A549 (cell line): ENCODE data around the gene ARSJ. TPM values are rescaled to one million over a fixed set of nuclear protein-coding genes. Genes with fewer than 3 reads are reported as not detected.
"Not testable (repeated sequence)": the region's sequence is repeated elsewhere in the genome, so short reads cannot be mapped to it uniquely, and the experiment has no call there.

Source experiments
- ATAC-seq, 2 experiments: fragments of 200-7000 bp in 1 of 2; fragments of >200 bp in 1 of 2; cut with Nextera tagmentation in 1 of 2; cut with Tn5 transposase in 1 of 2; 3 replicates each; pipeline versions ENCODE4 v1.8.0 to v1.9.1; 2018 to 2020; ENCODE audit warnings: mild to moderate bottlenecking in 1 of 2, moderate library complexity in 1 of 2
- CTCF ChIA-PET: fragments of 300-600 bp; sonication (Branson Sonifier 250); formaldehyde crosslinking; extraction: SDS; loops from one replicate; lab custom pipeline; 2021; ENCODE audit warnings: antibody characterized with exemption, inconsistent platforms; lab: Yijun Ruan, JAX
- POLR2A ChIA-PET: fragments of 350-600 bp; formaldehyde crosslinking; extraction: SDS; loops from one replicate; lab custom pipeline; 2021; ENCODE audit warnings: antibody characterized with exemption, inconsistent platforms; lab: Yijun Ruan, JAX
- DNase-seq, 2 experiments: peaks; one replicate each; pipeline versions ENCODE4 v3.0.0 to v3.0.0-alpha.2; 2011 to 2016; ENCODE audit warnings: low read depth in 1 of 2, low spot score in 1 of 2
- FAIRE-seq: peaks from 2 replicates; lab custom pipeline; 2011; peaks lifted over from hg19 to GRCh38; lab: Jason Lieb, UNC
- H3K27ac ChIP-seq, 2 experiments: fragments of >200 bp; sonication (Bioruptor Twin); formaldehyde crosslinking; 3 replicates each; pipeline ENCODE4 v1.5.1; 2016 to 2017
- H3K4me1 ChIP-seq: fragments of >200 bp; sonication (Bioruptor Twin); formaldehyde crosslinking; 3 replicates; pipeline ENCODE4 v1.6.1; 2016
- H3K4me2 ChIP-seq: fragments of >200 bp; sonication (Bioruptor Twin); formaldehyde crosslinking; 3 replicates; pipeline ENCODE4 v1.6.1; 2016
- H3K4me3 ChIP-seq: fragments of >200 bp; sonication (Bioruptor Twin); formaldehyde crosslinking; 3 replicates; pipeline ENCODE4 v1.5.1; 2016
- H3K9me3 ChIP-seq: fragments of >200 bp; sonication (Bioruptor Twin); formaldehyde crosslinking; 3 replicates; pipeline ENCODE4 v1.6.1; 2016
- CEBPB ChIP-seq, 2 experiments: fragments of >200 bp in 1 of 2; sonication (Bioruptor Twin) in 1 of 2; formaldehyde crosslinking in 1 of 2; IDR thresholded peaks; 2 replicates each; pipeline ENCODE4 v1.6.1; 2012 to 2016
- EHMT2 ChIP-seq: fragments of 200-600 bp; sonication (generic); IDR thresholded peaks from 2 replicates; pipeline ENCODE4 v1.6.1; 2016; ENCODE audit warnings: antibody characterized with exemption, low read depth, mild to moderate bottlenecking, moderate library complexity
- FOSB ChIP-seq: fragments of 250-450 bp; sonication (Bioruptor Pico); IDR thresholded peaks from 2 replicates; pipeline ENCODE4 v1.5.0; 2020; ENCODE audit warnings: mild to moderate bottlenecking, moderate library complexity
- FOSL2 ChIP-seq, 2 experiments: fragments of 450-650 bp in 1 of 2; fragments of >200 bp in 1 of 2; sonication (Bioruptor Twin) in 1 of 2; formaldehyde crosslinking; IDR thresholded peaks; 2 replicates each; pipeline versions ENCODE4 v1.5.0 to v1.6.1; 2016 to 2020; ENCODE audit warnings: mild to moderate bottlenecking in 1 of 2, moderate library complexity in 1 of 2
- HEYL ChIP-seq: fragments of 250-450 bp; sonication (Bioruptor Pico); IDR thresholded peaks from 2 replicates; pipeline ENCODE4 v1.8.0; 2021; ENCODE audit warnings: mild to moderate bottlenecking, moderate library complexity
- HOXA7 ChIP-seq: fragments of 250-450 bp; sonication (Bioruptor Pico); IDR thresholded peaks from 2 replicates; pipeline ENCODE4 v1.5.0; 2020; ENCODE audit warnings: mild to moderate bottlenecking, moderate library complexity
- KDM1A ChIP-seq: fragments of 200-600 bp; sonication (generic); IDR thresholded peaks from 2 replicates; pipeline ENCODE4 v1.6.1; 2016; ENCODE audit warnings: low read depth, mild to moderate bottlenecking
- POLR2AphosphoS2 ChIP-seq: conservative IDR thresholded peaks from 2 replicates; pipeline ENCODE4 v1.6.1; 2012; ENCODE audit warnings: low read length, improper control_type of control experiment, inconsistent platforms
- RARB ChIP-seq: fragments of 250-450 bp; sonication (Bioruptor Pico); IDR thresholded peaks from 2 replicates; pipeline ENCODE4 v1.8.0; 2021; ENCODE audit warnings: mild to moderate bottlenecking, moderate library complexity
- RNF2 ChIP-seq: fragments of 200-600 bp; sonication (generic); IDR thresholded peaks from 2 replicates; pipeline ENCODE4 v1.6.1; 2016; ENCODE audit warnings: low read depth, mild to moderate bottlenecking, antibody characterized with exemption, moderate library complexity, borderline replicate concordance
- SMC3 ChIP-seq: fragments of >200 bp; sonication (Bioruptor Twin); formaldehyde crosslinking; IDR thresholded peaks from 3 replicates; pipeline ENCODE4 v1.6.1; 2018; ENCODE audit warnings: inconsistent platforms
- TP53 ChIP-seq: fragments of 250-450 bp; sonication (Bioruptor Pico); IDR thresholded peaks from 2 replicates; pipeline ENCODE4 v1.5.0; 2021; ENCODE audit warnings: mild to moderate bottlenecking, moderate library complexity
- ZFP36 ChIP-seq: fragments of 450-650 bp; IDR thresholded peaks from 2 replicates; pipeline ENCODE4 v1.6.1; 2014; ENCODE audit warnings: borderline replicate concordance; ENCODE audit not compliant: partially characterized antibody
- ZSCAN20 ChIP-seq: fragments of 250-450 bp; sonication (Bioruptor Pico); IDR thresholded peaks from 2 replicates; pipeline ENCODE4 v1.8.0; 2022; ENCODE audit warnings: mild to moderate bottlenecking, moderate library complexity
- WGBS: methylation state at CpG from one replicate; pipeline ENCODE4 v1.1.6; 2017; ENCODE audit errors: missing lambda C conversion rate; 5-methylcytosine and 5-hydroxymethylcytosine counted together
- polyA plus RNA-seq, 4 experiments: library from polyadenylated mRNA; depleted of rRNA in 3 of 4; stranded (reverse); fragments of >200 nt; fragmentation: RNase III in 1 of 4; extraction: RNeasy Plus Mini Kit Qiagen cat#74134 plus additional on column Dnase treatment in 1 of 4; gene quantifications; 2 replicates in 3 of 4; 3 replicates in 1 of 4; pipeline ENCODE4 v1.2.3, GENCODE V29; 2011 to 2017
- TF ChIP-seq, protein P1 (sequence below): fragments of >200 bp; sonication (Bioruptor Twin); formaldehyde crosslinking; IDR thresholded peaks from 3 replicates; pipeline ENCODE4 v1.6.1; 2016
- TF ChIP-seq, protein P2 (sequence below): fragments of >200 bp; sonication (Bioruptor Twin); formaldehyde crosslinking; IDR thresholded peaks from 2 replicates; pipeline ENCODE4 v1.6.1; 2016
- TF ChIP-seq, protein P3 (sequence below): fragments of 250-450 bp; sonication (Bioruptor Pico); IDR thresholded peaks from 2 replicates; pipeline ENCODE4 v1.5.0; 2020; ENCODE audit warnings: low read depth, mild to moderate bottlenecking, moderate library complexity
- TF ChIP-seq, protein P4 (sequence below): IDR thresholded peaks from 2 replicates; pipeline ENCODE4 v1.6.1; 2012; ENCODE audit warnings: low read depth, borderline replicate concordance
- TF ChIP-seq, protein P5 (sequence below): fragments of 450-650 bp; IDR thresholded peaks from 2 replicates; pipeline ENCODE4 v1.6.1; 2014; ENCODE audit warnings: antibody characterized with exemption

ARSJ gene
- polyA plus RNA-seq, 2 of the 4 experiments (the other 2 are of a cell fraction), result 3.0 to 8.6 TPM

DNA sequence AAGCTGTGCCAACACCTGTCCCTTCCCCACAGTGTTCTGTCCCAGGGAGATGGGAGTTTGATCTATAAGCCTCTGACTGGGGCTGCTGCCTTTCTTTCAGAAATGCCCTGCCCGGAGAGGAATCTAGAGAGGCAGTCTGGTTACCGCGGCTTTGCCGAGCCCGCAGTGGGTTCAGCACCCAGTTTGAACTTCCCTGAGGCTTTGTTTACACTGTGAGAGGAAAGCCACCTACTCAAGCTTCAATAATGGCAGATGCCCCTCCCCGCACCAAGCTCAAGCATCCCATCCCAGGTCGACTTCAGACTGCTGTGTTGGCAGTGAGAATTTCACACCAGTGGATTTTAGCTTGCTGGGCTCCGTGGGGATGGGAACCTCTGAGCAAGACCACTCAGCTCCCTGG lies 33.3 kb upstream of the ARSJ start:
- no peaks in the 10 kb centered on the region for H3K9me3 ChIP-seq
- ATAC-seq (no peak), FAIRE-seq (no peak), DNase-seq (no peak)
- no peak for TF ChIP-seq POLR2AphosphoS2
- POLR2A ChIA-PET, result no interaction called here
- H3K4me1 ChIP-seq, result peaks cover 18% of the 10 kb centered on the region
- H3K27ac ChIP-seq, result peak overlapping the region in 1 of 2 experiments; percentile 49; a peak in 1 of 6 replicates
- 89% methylated on average over 1 of the region's 8 CpGs for WGBS
- H3K4me2 ChIP-seq, result no peak overlapping the region
- CTCF ChIA-PET, result no interaction called here
- H3K4me3 ChIP-seq, result no peak overlapping the region

DNA sequence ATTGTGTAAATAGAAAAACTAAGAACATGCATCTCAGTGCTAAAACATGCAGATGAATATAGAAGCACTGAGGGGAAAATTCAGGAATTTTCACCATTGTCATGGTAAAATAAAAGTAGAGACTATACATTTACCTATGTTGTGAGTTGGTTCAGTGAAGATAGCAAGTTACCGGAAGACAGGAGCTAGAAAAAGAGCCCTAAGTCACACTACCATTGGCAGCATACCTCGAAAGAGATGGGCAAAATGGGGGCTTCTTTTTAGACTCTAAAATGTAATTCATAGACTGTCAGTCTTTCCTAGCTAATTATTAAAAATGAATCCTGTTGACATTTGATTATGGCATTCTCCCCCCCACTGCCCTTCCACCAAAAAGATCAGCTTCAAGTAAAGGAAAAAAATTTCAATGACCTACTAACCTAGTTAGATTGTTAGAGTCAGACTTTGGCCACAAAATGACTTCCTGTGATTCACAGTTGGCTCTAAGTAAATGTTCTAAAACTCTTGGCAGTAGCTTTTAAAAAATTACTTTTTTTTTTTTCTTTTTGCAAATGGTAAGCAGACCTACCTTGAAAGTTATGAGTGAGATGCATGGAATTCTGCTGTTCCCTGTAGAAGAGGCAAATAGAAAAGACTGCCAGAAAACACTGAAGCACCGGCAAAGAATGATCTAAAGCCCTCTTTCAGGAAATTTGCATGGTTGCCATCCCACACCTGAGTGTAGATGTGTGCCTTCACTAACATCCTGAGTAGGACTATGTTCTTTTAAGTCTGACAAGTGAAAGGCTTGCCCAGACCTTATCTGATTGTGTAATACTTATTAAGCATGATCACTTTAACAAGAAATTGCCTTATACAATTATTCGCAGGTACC lies 26.4 kb upstream of the ARSJ start:
- no peak for DNase-seq
- H3K4me2 ChIP-seq, result peak overlapping the region; percentile 53
- POLR2A ChIA-PET, result interaction anchor here (0.8 kb wide), 1 partner anchor 26 kb away, joined by 3 read pairs; the partner anchor contains the start of gene ARSJ

DNA sequence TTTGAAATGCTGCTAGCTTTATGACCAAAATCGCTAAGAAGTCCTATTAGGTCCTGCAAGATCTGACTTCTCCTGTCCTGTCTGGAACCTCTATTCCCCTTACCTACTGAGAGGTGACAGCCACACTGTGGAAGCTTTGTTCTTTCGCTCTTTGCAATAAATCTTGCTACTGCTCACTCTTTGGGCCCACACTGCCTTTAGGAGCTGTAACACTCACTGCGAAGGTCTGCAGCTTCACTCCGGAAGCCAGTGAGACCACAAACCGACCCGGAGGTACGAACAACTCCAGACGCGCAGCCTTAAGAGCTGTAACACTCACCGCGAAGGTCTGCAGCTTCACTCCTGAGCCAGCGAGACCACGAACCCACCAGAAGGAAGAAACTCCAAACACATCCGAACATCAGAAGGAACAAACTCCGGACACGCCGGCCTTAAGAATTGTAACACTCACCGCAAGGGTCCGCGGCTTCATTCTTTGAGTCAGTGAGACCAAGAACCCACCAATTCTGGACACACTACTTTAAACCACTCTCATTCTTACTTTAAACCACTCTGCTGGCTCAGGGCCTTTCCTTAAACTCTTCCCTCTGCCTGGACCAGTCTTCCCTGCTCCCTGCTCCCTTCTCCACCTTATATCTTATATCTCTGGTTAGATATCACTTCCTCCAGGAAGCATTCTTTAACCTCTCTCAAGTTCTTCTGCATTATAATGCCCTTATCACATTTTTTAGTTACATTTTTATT lies 25.2 kb upstream of the ARSJ start:
- CTCF ChIA-PET, DNase-seq: not testable (repeated sequence)
- 98% methylated on average over 11 of the region's 20 CpGs for WGBS

More for the DNA sequence above, 26.4 kb upstream of the ARSJ start:
- CTCF ChIA-PET, result no interaction called here
- 66% methylated on average over 4 of the region's 4 CpGs for WGBS
- Histone ChIP-seq H3K4me3 (no peak overlapping the region), H3K27ac (no peak overlapping the region), H3K4me1 (peaks cover 16% of the 10 kb centered on the region)
- no peak for FAIRE-seq
- TF ChIP-seq FOSL2 (IDR thresholded peaks at IDR 0.05), result 0 out of 2 replicates have a peak, but pooled peaks have one; percentile 8
- TF ChIP-seq FOSL2 (CRISPR knock-in tag; IDR thresholded peaks at IDR 0.05), result no peak
- TF ChIP-seq EHMT2, result no peak
- TF ChIP-seq, all 56 proteins: peak for 1
- H3K9me3 ChIP-seq, result no peaks in the 10 kb centered on the region
- ATAC-seq, result peak in 1 of 2 experiments; percentile 23; a peak in 1 of 6 replicates

DNA sequence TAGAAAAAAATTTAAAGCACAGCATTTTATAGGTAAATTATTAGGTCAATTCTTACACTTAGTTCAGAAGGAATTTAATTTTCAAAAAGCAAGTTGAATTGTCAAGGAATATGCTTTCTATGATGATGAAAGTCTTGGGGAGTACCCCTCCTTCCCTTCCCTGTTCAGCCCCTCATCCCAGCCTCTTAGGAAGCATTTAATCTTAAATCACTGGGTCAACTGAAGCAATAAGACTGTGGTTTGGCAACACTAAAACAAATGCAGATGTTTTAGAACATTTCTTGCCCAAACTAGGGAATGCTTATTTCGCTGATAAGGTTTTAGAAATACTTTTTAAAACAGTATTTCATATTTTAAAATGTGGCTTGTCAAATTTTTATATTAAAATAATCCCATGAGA lies 19.1 kb upstream of the ARSJ start:
- no peak overlapping the region for H3K4me2 ChIP-seq
- H3K27ac ChIP-seq, result no peak overlapping the region
- DNase-seq (no peak), ATAC-seq (no peak), FAIRE-seq (no peak)
- WGBS, result 83% methylated on average over 1 of the region's 1 CpG
- TF ChIP-seq RNF2, result no peak
- no peak for TF ChIP-seq FOSB
- no peak for TF ChIP-seq RARB (CRISPR knock-in tag)
- no peak for TF ChIP-seq SMC3
- no peak for TF ChIP-seq CEBPB (IDR thresholded peaks at IDR 0.05)
- ChIA-PET CTCF (no interaction called here), POLR2A (no interaction called here)
- H3K4me3 ChIP-seq, result no peak overlapping the region
- no peaks in the 10 kb centered on the region for H3K9me3 ChIP-seq
- no peaks in the 10 kb centered on the region; the same call in 2 of the 3 replicates for H3K4me1 ChIP-seq

More for the DNA sequence above, 25.2 kb upstream of the ARSJ start:
- H3K4me2 ChIP-seq, H3K27ac ChIP-seq, H3K9me3 ChIP-seq, ATAC-seq, H3K4me3 ChIP-seq, FAIRE-seq, POLR2A ChIA-PET: not testable (repeated sequence)
- H3K4me1 ChIP-seq, result peaks cover 16% of the 10 kb centered on the region

DNA sequence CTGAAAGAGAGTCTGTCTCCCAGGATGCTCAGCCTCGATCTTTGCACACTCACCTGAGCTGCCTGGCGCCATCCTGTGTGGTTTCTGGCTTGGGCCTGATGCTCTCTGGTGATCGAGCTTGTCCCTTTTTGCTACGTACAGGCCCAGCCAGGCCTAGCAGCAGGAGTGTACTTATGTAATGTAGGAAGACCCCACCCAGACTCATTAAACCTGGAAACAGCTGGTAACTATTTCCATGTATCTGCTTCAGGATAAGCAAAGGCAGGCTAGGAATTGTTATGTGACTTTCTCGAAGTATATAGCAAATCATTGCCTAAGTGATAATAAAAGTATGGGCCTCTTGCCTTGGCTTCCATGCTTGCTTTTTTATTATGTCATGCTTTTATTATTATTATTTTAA lies 18.6 kb upstream of the ARSJ start:
- H3K4me3 ChIP-seq, result no peak overlapping the region
- WGBS, result 93% methylated on average over 5 of the region's 5 CpGs
- ChIA-PET CTCF (no interaction called here), POLR2A (no interaction called here)
- no peak for FAIRE-seq
- no peak overlapping the region for H3K4me2 ChIP-seq
- no peak overlapping the region for H3K27ac ChIP-seq
- no peak for ATAC-seq
- H3K9me3 ChIP-seq, result no peaks in the 10 kb centered on the region
- H3K4me1 ChIP-seq, result no peaks in the 10 kb centered on the region; the same call in 2 of the 3 replicates
- no peak for DNase-seq
- TF ChIP-seq TP53 (CRISPR knock-in tag), result no peak
- TF ChIP-seq RNF2, result no peak
- TF ChIP-seq ZFP36, result no peak
- TF ChIP-seq, protein P1, sequence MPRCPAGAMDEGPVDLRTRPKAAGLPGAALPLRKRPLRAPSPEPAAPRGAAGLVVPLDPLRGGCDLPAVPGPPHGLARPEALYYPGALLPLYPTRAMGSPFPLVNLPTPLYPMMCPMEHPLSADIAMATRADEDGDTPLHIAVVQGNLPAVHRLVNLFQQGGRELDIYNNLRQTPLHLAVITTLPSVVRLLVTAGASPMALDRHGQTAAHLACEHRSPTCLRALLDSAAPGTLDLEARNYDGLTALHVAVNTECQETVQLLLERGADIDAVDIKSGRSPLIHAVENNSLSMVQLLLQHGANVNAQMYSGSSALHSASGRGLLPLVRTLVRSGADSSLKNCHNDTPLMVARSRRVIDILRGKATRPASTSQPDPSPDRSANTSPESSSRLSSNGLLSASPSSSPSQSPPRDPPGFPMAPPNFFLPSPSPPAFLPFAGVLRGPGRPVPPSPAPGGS, result no peak
- no peak for TF ChIP-seq HEYL (CRISPR knock-in tag)
- TF ChIP-seq POLR2AphosphoS2, result no peak
- TF ChIP-seq, protein P2, sequence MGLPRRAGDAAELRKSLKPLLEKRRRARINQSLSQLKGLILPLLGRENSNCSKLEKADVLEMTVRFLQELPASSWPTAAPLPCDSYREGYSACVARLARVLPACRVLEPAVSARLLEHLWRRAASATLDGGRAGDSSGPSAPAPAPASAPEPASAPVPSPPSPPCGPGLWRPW, result no peak
- TF ChIP-seq ZSCAN20 (CRISPR knock-in tag), result no peak
- TF ChIP-seq, protein P3, sequence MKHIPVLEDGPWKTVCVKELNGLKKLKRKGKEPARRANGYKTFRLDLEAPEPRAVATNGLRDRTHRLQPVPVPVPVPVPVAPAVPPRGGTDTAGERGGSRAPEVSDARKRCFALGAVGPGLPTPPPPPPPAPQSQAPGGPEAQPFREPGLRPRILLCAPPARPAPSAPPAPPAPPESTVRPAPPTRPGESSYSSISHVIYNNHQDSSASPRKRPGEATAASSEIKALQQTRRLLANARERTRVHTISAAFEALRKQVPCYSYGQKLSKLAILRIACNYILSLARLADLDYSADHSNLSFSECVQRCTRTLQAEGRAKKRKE (CRISPR knock-in tag), result no peak
- no peak for TF ChIP-seq FOSL2 (IDR thresholded peaks at IDR 0.05)
- TF ChIP-seq FOSL2 (CRISPR knock-in tag; IDR thresholded peaks at IDR 0.05), result no peak
- TF ChIP-seq KDM1A, result no peak
- TF ChIP-seq, protein P4, sequence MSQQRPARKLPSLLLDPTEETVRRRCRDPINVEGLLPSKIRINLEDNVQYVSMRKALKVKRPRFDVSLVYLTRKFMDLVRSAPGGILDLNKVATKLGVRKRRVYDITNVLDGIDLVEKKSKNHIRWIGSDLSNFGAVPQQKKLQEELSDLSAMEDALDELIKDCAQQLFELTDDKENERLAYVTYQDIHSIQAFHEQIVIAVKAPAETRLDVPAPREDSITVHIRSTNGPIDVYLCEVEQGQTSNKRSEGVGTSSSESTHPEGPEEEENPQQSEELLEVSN, result no peak
- TF ChIP-seq HOXA7 (CRISPR knock-in tag), result no peak
- TF ChIP-seq, protein P5, sequence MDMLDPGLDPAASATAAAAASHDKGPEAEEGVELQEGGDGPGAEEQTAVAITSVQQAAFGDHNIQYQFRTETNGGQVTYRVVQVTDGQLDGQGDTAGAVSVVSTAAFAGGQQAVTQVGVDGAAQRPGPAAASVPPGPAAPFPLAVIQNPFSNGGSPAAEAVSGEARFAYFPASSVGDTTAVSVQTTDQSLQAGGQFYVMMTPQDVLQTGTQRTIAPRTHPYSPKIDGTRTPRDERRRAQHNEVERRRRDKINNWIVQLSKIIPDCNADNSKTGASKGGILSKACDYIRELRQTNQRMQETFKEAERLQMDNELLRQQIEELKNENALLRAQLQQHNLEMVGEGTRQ, result no peak
